ENCODE data around the gene MORN5.
A peak's percentile ranks its signal among the peaks of the same experiment; 100 is the strongest.

Gene MORN5

GRCh38 chr9:122133263-122133983 lies 26.3 kb upstream of the MORN5 start:
- CTCF ChIA-PET, result interaction anchor here (0.6 to 6.4 kb wide), 9 partner anchors 10 to 1761 kb away, joined by 3 to 66 read pairs (median 6); partner anchors contain the start of genes LHX6, MRRF and RBM18
- TF ChIP-seq ZXDB (tag by site-specific recombination; IDR thresholded peaks at IDR 0.05) (no peak), ZNF423 (tag by site-specific recombination; IDR thresholded peaks at IDR 0.05) (no peak), ZNF704 (tag by site-specific recombination; IDR thresholded peaks at IDR 0.05) (no peak), RBAK (tag by site-specific recombination; IDR thresholded peaks at IDR 0.05) (no peak), ZFHX2 (tag by site-specific recombination; conservative IDR thresholded peaks at IDR 0.05) (no peak), ZNF221 (tag by site-specific recombination; IDR thresholded peaks at IDR 0.05; ENCODE audit: borderline replicate concordance) (no peak), ZFP3 (tag by site-specific recombination; IDR thresholded peaks at IDR 0.05; ENCODE audit: low read depth) (no peak), OVOL3 (tag by site-specific recombination; IDR thresholded peaks at IDR 0.05) (no peak), ZNF510 (tag by site-specific recombination; IDR thresholded peaks at IDR 0.05; ENCODE audit: insufficient replicate concordance) (no peak), ZNF639 (tag by site-specific recombination; IDR thresholded peaks at IDR 0.05) (no peak), ZNF335 (tag by site-specific recombination; conservative IDR thresholded peaks at IDR 0.05) (no peak), ZNF654 (tag by site-specific recombination; IDR thresholded peaks at IDR 0.05; ENCODE audit: low read depth) (no peak), ZNF677 (tag by site-specific recombination; IDR thresholded peaks at IDR 0.05) (no peak), ZNF266 (tag by site-specific recombination; IDR thresholded peaks at IDR 0.05; ENCODE audit: low read depth) (no peak)
- no peak overlapping the region for H3K4me3 ChIP-seq (ENCODE audit: low read depth, low read length)
- 0 out of 2 replicates have a peak, but pooled peaks cover 3% of the 10 kb centered on the region for H3K4me1 ChIP-seq (ENCODE audit: control insufficient read depth, insufficient read depth, low read length)
- no peaks in the 10 kb centered on the region for H3K9me3 ChIP-seq (ENCODE audit: control insufficient read depth, insufficient read depth, low read depth, low read length)
- no peak overlapping the region for H3K27ac ChIP-seq (ENCODE audit: extremely low read depth, low read depth, low read length)
- POLR2A ChIA-PET, result no interaction called here
- H3K36me3 ChIP-seq (ENCODE audit: control insufficient read depth in 2 of 2, insufficient read depth in 1 of 2, low read length in 2 of 2), result no peaks in the 10 kb centered on the region

- CTCF ChIA-PET, result interaction anchor here (0.7 to 6.4 kb wide), 6 partner anchors 11 to 216 kb away, joined by 3 to 66 read pairs (median 18); partner anchors contain the start of genes MORN5, MRRF, NDUFA8 and RBM18
- Histone ChIP-seq H3K36me3 (ENCODE audit: control insufficient read depth in 2 of 2, insufficient read depth in 1 of 2, low read length in 2 of 2) (no peaks in the 10 kb centered on the region), H3K4me1 (ENCODE audit: control insufficient read depth, insufficient read depth, low read length) (0 out of 2 replicates have a peak, but pooled peaks cover 3% of the 10 kb centered on the region), H3K27ac (ENCODE audit: extremely low read depth, low read depth, low read length) (no peak overlapping the region), H3K4me3 (ENCODE audit: low read depth, low read length) (no peak overlapping the region), H3K9me3 (ENCODE audit: control insufficient read depth, insufficient read depth, low read depth, low read length) (no peaks in the 10 kb centered on the region)
- POLR2A ChIA-PET, result no interaction called here
- no peak for TF ChIP-seq ZNF302 (tag by site-specific recombination; IDR thresholded peaks at IDR 0.05; ENCODE audit: low read depth)
Measured at GRCh38 chr9:122133984-122134535, 25.6 kb upstream of the MORN5 start.

GRCh38 chr9:122134822-122135528 lies 24.7 kb upstream of the MORN5 start:
- Histone ChIP-seq H3K27ac (ENCODE audit: extremely low read depth, low read depth, low read length) (no peak overlapping the region), H3K9me3 (ENCODE audit: control insufficient read depth, insufficient read depth, low read depth, low read length) (no peaks in the 10 kb centered on the region), H3K36me3 (ENCODE audit: control insufficient read depth in 2 of 2, insufficient read depth in 1 of 2, low read length in 2 of 2) (no peaks in the 10 kb centered on the region), H3K4me3 (ENCODE audit: low read depth, low read length) (no peak overlapping the region), H3K4me1 (ENCODE audit: control insufficient read depth, insufficient read depth, low read length) (0 out of 2 replicates have a peak, but pooled peaks cover 3% of the 10 kb centered on the region)
- ChIA-PET CTCF (interaction anchor here (1.7 to 6.4 kb wide), 5 partner anchors 11 to 215 kb away, joined by 5 to 66 read pairs (median 23); partner anchors contain the start of genes MORN5 and NDUFA8), POLR2A (interaction anchor here (0.9 kb wide), 1 partner anchor 11 kb away, joined by 3 read pairs; no protein-coding TSS in a partner anchor)
- TF ChIP-seq ZIC2 (tag by site-specific recombination; IDR thresholded peaks at IDR 0.05) (peak; percentile 48; the same call in 1 of the 2 replicates), ZNF274 (IDR thresholded peaks at IDR 0.05; ENCODE audit: low read length) (no peak), ZNF274 (tag by site-specific recombination; IDR thresholded peaks at IDR 0.05; ENCODE audit: borderline replicate concordance) (no peak), SALL2 (tag by site-specific recombination; IDR thresholded peaks at IDR 0.05; ENCODE audit: borderline replicate concordance) (no peak), ZNF169 (tag by site-specific recombination; IDR thresholded peaks at IDR 0.05) (no peak), YY1 (tag by site-specific recombination; IDR thresholded peaks at IDR 0.05) (no peak), ZNF514 (tag by site-specific recombination; IDR thresholded peaks at IDR 0.05) (no peak), ZNF175 (tag by site-specific recombination; IDR thresholded peaks at IDR 0.05) (no peak), GLIS1 (tag by site-specific recombination; IDR thresholded peaks at IDR 0.05) (peak; percentile 25; the same call in 1 of the 2 replicates), GFI1B (tag by site-specific recombination; IDR thresholded peaks at IDR 0.05) (no peak), ZBTB48 (tag by site-specific recombination; IDR thresholded peaks at IDR 0.05) (no peak), ZNF544 (tag by site-specific recombination; IDR thresholded peaks at IDR 0.05) (no peak)

Data from HEK293 (cell line).